Measurements from ENCODE around the gene KIF17.

KIF17 gene

GRCh38 chr1:20717452-20718342 is at the start of gene KIF17:
Gene KIF17 (minus strand): TSS chr1:20718007. CDS start chr1:20717706, 301 bp downstream.
- DNase-seq, result no peak

DNA sequence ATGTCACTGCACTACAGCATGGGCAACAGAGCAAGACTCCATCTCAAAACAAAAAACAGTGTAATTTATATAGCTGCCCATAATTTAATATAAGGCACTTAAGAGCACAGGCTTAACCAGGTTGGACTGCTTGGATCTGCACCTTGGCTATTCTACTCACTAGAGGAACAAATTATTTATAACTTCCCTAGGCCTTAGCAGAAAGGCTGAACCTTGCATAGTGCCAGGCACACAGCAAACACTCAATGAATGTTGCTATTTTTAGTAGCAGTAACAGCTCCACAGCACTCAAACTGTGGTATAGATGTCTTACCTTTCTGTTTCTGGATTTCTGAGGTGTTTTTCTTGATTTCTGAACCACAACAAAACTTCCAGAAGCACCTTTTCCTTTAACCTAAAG is 49.5 kb upstream of the KIF17 start:
- DNase-seq, result no peak

DNA sequence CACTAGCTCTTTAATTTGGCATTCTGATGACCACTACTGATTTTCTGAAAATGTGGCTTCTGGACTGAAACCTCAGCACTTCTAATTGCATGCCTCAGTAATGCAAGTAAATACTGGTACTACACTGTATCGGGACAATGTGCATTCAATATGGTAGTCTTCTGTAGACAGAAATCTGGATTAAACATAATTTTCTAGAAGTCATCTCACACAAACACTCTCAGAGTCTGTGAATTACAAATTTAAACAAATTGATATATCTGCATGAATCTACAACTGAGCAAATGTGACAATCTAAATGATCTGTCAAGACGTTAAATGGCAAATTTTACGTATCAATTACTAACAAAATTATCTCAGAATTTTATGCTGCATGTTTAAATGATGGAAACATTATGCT is 45.6 kb upstream of the KIF17 start:
- DNase-seq, result no peak

- no peak for DNase-seq
Observed at GRCh38 chr1:20760322-20760721, 42.5 kb upstream of the KIF17 start.

GRCh38 chr1:20753589-20753988 is 35.8 kb upstream of the KIF17 start:
- peak; percentile 14 for DNase-seq

GRCh38 chr1:20751462-20751990 is 33.7 kb upstream of the KIF17 start:
- DNase-seq, result no peak

- no peak for DNase-seq
Observed at GRCh38 chr1:20742671-20743070, 24.9 kb upstream of the KIF17 start.

DNA sequence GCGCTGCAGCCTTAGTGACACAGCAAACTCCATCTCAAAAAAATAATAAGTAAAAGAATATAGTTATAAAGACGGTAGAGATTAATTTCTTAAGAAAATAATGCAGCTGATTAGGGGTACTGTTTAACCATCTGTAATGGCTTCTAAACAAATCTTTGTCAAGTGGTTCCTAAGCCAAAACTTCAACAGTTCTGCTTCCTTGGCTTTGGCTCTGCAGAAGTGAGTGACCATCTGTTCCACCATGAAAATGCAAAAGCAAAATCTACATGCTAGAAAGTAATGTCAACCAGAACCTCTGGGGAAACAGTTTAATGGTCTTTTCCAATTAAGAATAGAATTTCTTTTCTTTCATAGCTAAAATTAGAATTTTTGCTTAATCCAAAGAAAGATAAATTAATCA is 23.0 kb upstream of the KIF17 start:
- DNase-seq, result no peak

- no peak for DNase-seq
Observed at GRCh38 chr1:20739225-20739624, 21.4 kb upstream of the KIF17 start.

GRCh38 chr1:20735581-20736111 is 17.8 kb upstream of the KIF17 start:
- DNase-seq, result no peak

DNA sequence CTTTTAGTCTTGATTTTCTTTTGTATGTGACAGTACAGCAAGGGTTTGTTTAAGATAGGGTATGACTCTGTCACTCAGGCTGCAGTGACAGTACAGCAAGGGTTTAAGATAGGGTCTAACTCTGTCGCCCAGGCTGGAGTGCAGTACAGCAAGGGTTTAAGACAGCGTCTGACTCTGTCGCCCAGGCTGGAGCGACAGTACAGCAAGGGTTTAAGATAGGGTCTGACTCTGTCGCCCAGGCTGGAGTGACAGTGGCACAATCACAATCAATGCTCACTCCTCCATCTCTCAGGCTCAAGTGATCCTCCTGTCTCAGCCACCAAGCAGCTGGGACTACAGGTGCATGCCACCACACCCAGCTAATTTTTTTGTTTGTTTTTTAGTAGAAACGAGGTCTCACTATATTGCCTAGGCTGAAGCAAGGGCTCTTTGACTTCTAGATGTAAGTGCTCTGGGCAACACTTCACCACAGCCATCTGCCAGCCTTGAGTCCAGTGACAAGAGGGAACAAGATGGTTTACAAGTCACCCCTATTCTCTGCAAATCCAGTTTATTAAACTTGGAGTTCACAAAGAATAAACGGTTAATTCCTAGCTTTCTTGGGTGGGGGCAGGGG is 15.7 kb upstream of the KIF17 start:
- no peak for DNase-seq

DNA sequence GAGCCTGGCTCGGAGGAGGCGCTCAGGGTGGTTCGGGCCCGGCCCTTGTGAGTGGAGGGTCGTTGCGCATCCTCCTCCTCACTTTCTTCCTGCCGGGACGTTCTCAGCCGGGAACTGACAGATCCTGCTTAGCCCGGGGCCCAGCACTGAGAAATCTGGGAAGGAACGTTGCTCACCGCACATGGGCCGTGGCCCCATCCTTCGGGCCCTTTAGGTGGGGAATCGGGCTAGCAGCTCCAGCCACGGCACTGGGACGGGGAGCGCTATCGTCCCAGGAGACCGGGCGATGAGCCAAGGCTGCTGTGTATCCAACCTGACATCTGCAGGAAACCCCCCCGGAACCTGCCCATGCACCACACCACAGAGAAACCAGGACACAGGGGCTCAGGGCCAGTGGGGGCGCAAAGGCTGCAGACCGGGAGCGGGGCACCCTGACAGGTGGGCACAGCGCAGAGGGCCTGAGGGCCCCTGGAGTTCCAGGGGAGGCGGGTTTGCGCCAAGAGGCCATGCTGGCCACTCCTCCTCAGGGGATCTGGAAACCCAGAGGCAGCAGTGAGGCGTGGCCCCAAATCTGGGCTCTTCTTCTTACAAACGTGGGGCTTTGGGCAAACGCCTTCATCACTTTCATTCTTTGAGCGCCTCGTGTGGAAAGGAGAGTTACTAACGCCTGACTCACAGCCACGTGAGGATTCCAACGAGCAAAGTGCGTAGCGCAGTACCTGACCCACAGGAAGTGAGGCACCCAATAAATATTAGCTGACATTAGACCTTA is 15.0 kb upstream of the KIF17 start, which contains the start of gene SH2D5:
Gene SH2D5, minus strand, starts transcription at position 116 of the 772 bp plus-strand sequence. CDS start 4,659 bp downstream, outside the sequence.
- no peak for DNase-seq

GRCh38 chr1:20732071-20732587 is 14.3 kb upstream of the KIF17 start:
- no peak for DNase-seq

- no peak for DNase-seq
Observed at GRCh38 chr1:20731057-20731991, 13.5 kb upstream of the KIF17 start.

GRCh38 chr1:20730690-20731056 is 12.9 kb upstream of the KIF17 start:
- no peak for DNase-seq

DNA sequence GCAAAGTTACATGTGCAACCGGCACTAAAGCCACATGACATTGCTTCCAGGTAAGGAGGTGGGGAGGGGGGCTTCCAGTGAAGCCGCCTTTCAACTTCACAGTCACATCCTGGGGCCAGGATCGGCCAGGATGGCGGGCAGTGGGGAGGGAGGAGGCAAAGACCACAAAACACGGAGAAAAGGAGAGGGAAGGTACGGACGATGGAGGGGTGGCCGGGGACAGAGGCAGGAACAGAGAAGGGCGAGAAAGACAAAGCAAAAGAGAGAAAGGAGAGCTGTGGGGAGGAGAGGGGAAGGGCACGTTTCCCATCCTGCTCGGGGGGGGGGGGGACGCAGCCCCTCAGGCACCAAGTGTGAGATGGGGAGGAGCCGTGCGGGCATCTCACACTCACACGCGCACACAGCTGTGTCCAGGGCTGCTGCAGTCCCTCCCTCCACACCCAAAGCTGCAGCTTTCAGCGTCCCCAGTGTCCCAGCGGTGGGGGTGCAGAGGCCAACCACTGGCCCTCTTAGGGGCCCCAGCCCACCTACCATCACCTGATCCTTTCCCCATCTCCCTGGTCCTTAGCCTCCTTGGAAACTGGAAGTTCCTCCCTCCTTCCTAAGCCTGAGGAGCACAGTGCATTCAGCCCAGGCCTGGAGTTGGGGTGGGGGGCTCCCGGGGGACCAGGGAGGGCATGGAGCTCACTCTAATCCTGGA is 12.3 kb upstream of the KIF17 start:
- DNase-seq, result no peak

- no peak for DNase-seq
Observed at GRCh38 chr1:20729155-20729931, 11.5 kb upstream of the KIF17 start.

DNA sequence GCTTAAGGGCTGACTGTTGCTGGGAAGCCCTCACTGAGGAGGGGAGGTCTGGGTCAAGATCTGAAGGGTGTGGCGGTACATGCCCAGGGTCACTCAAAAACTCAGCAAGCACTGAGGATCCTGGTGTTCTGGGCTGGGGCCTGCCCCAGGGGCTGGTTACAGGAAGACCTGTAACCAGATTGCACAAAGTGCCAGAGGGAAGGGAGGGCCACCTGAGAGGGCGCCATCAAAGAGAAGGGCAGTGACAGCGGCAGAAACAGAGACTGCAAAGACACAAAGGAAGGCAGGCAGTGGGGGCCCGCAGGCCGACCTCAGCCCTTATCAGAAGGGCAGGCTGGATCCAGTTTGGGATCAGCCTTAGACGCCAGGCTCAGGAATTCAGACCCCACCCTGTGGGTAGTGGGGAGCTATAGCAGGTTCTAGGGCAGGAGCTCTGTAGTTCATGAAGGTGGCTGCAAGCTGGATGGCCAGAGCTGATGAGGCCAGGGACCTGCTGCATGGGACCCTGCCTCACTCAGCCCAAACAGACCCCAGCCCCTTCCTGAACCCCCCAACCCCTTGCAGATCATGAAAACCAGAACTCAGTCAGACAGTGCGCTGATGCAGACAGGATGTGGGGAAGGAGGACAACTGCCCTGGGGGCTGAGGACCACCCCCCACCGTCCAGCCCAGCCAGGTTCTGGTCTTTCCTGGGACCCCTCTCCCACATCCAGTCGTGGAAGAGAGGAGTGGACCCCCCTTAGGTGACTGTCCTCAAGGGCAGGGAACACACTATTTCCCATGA is 10.8 kb upstream of the KIF17 start:
- DNase-seq, result no peak

DNA sequence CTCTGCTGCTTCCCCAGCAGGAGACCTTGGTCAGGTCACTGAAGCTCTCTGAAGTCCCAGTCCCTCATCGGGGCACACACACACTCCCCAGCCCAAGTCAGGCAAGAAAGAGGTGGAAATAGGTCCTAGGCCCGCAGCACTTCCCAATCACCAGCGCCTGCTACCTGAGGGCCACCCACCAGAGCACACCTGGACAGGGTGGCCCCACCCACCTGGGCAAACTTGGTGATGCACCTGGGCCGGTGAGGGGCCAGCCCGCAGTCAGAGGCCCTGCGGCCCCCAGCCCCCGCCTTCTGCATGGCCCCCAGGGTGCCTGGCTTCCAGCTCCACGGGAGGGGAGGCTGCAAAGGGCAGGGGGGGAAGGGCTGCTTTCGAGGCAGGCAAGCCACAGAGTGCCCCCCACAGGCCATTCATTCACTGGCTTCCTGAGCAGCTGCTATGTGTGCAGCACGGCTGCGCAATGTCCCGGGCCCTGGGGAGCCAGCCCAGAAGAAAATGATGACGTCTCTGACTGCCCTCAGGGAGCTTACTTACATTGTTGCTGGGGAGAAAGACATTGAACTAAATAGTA is 10.0 kb upstream of the KIF17 start:
- DNase-seq, result no peak
